ENCODE results near the gene RET. TPM values are rescaled to one million over a fixed set of nuclear protein-coding genes. Genes with fewer than 3 reads are reported as not detected.

Gene RET
- total RNA-seq, 1 donor from 2014 or later: 1.1 TPM

DNA sequence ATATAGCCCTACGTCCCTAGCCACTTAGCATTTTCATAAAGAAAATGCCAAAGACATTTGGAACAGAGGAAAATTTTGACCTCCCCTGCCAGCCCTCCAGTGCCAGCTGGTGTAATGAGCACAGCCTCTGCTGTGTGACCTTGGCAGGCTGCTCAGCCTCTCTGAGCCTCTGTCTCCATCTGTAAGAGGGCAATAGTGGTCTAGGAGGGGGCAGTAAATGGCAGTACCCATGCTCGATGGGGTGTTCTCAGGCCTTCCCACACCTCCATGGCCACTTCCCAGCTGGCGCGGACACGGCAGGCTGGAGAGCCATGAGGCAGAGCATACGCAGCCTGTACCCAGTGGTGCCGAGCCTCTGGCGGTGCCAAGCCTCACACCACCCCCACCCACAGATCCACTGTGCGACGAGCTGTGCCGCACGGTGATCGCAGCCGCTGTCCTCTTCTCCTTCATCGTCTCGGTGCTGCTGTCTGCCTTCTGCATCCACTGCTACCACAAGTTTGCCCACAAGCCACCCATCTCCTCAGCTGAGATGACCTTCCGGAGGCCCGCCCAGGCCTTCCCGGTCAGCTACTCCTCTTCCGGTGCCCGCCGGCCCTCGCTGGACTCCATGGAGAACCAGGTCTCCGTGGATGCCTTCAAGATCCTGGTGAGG, 37.3 kb downstream of the RET start:
- peaks cover 8% of the 10 kb centered on the region for H3K4me1 Mint-ChIP-seq (ENCODE audit: low read depth, unreplicated experiment)
- no peak overlapping the region for H3K4me2 ChIP-seq (ENCODE audit: low read length)
- H3K36me3 ChIP-seq (ENCODE audit: insufficient read depth, low read length): no peaks in the 10 kb centered on the region
- no peak overlapping the region for H3K27ac ChIP-seq (ENCODE audit: low read depth, low read length)
- no peaks in the 10 kb centered on the region for H4K20me1 ChIP-seq (ENCODE audit: insufficient read depth, low read length)
- H3K79me2 ChIP-seq (ENCODE audit: insufficient read depth, low read length): no peaks in the 10 kb centered on the region
- no peak overlapping the region for H3K27ac Mint-ChIP-seq (ENCODE audit: unreplicated experiment)
- no peak overlapping the region for H2AFZ ChIP-seq (ENCODE audit: low read depth, low read length)
- no peak overlapping the region for H3K4me3 Mint-ChIP-seq (ENCODE audit: unreplicated experiment)
- H3K4me3 ChIP-seq (ENCODE audit: insufficient read depth, low read depth, low read length): no peak overlapping the region
- no peak overlapping the region for H3K9ac ChIP-seq (ENCODE audit: low read length)
- peaks cover 7% of the 10 kb centered on the region for H3K27me3 Mint-ChIP-seq (ENCODE audit: low read depth, unreplicated experiment)
- H3K9me3 Mint-ChIP-seq (ENCODE audit: unreplicated experiment): no peaks in the 10 kb centered on the region
- TF ChIP-seq, protein P1, sequence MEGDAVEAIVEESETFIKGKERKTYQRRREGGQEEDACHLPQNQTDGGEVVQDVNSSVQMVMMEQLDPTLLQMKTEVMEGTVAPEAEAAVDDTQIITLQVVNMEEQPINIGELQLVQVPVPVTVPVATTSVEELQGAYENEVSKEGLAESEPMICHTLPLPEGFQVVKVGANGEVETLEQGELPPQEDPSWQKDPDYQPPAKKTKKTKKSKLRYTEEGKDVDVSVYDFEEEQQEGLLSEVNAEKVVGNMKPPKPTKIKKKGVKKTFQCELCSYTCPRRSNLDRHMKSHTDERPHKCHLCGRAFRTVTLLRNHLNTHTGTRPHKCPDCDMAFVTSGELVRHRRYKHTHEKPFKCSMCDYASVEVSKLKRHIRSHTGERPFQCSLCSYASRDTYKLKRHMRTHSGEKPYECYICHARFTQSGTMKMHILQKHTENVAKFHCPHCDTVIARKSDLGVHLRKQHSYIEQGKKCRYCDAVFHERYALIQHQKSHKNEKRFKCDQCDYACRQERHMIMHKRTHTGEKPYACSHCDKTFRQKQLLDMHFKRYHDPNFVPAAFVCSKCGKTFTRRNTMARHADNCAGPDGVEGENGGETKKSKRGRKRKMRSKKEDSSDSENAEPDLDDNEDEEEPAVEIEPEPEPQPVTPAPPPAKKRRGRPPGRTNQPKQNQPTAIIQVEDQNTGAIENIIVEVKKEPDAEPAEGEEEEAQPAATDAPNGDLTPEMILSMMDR (IDR thresholded peaks at IDR 0.05; ENCODE audit: insufficient read depth, low read depth, low read length): no peak
- no peak for TF ChIP-seq EZH2 (IDR thresholded peaks at IDR 0.05; ENCODE audit: insufficient read depth, low read length)
- no peaks in the 10 kb centered on the region for H3K27me3 ChIP-seq (ENCODE audit: insufficient read depth, low read length)
- H3K9me3 ChIP-seq (ENCODE audit: insufficient read depth, low read depth, low read length): no peaks in the 10 kb centered on the region
- H3K36me3 Mint-ChIP-seq (ENCODE audit: low read depth, unreplicated experiment): peaks cover 2% of the 10 kb centered on the region
- DNase-seq (ENCODE audit: low read depth) (no peak), FAIRE-seq (no peak)
- H3K4me1 ChIP-seq (ENCODE audit: insufficient read depth, low read length): no peaks in the 10 kb centered on the region

DNA sequence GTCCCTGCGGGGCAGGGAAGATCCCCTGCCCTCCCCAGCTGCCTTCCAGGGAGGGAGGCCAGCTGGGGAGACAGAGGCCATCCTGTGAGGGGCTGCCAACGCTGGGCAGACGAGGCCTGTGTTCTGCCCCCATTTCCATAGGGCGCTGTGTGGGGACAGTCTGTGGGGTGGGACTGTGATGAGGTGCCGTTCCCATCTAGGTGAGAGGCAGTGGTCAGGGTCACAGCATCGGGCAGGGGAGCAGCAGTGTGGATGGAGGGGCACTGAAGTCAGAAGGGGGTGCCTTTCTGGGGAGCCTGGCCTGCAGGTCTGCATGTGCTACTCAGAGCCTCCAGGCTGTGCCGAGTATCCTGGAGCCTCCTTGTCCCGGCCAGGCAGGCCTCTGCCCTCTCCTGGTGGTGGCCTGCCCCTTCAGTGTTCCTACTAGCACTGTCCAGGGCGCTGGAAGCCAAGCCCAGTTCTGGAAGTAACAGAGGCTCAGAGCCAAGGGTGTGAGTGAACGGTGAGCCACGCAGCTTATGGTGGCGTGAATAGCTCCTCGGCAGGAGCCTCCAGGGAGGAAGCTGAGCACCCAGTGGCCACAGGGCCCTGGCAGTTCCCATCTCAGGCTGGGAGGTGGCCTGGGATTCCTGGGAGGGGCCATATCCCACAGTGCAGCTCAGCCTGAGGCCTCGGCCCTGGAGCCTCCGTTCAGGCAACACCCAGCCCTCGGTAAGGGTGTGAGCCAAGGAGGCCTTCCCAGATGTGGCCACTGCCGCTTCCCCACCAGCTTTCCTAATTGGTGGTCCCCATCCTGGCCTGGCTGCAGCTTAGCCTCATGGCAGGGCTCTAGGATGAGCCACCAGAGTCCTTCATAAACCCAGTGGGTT, 38.1 kb downstream of the RET start:
- H3K9me3 ChIP-seq (ENCODE audit: insufficient read depth, low read depth, low read length): no peaks in the 10 kb centered on the region
- TF ChIP-seq, protein P1 (IDR thresholded peaks at IDR 0.05; ENCODE audit: insufficient read depth, low read depth, low read length): no peak
- TF ChIP-seq EZH2 (IDR thresholded peaks at IDR 0.05; ENCODE audit: insufficient read depth, low read length): no peak
- no peak for FAIRE-seq
- DNase-seq (ENCODE audit: low read depth): no peak
- no peak overlapping the region for H3K27ac ChIP-seq (ENCODE audit: low read depth, low read length)
- no peaks in the 10 kb centered on the region for H4K20me1 ChIP-seq (ENCODE audit: insufficient read depth, low read length)
- Mint-ChIP-seq H3K4me3 (ENCODE audit: unreplicated experiment) (no peak overlapping the region), H3K27me3 (ENCODE audit: low read depth, unreplicated experiment) (peaks cover 7% of the 10 kb centered on the region), H3K9me3 (ENCODE audit: unreplicated experiment) (no peaks in the 10 kb centered on the region), H3K27ac (ENCODE audit: unreplicated experiment) (no peak overlapping the region), H3K4me1 (ENCODE audit: low read depth, unreplicated experiment) (peaks cover 7% of the 10 kb centered on the region), H3K36me3 (ENCODE audit: low read depth, unreplicated experiment) (peaks cover 2% of the 10 kb centered on the region)
- no peak overlapping the region for H3K9ac ChIP-seq (ENCODE audit: low read length)
- H3K79me2 ChIP-seq (ENCODE audit: insufficient read depth, low read length): no peaks in the 10 kb centered on the region
- no peak overlapping the region for H3K4me3 ChIP-seq (ENCODE audit: insufficient read depth, low read depth, low read length)
- no peaks in the 10 kb centered on the region for H3K4me1 ChIP-seq (ENCODE audit: insufficient read depth, low read length)
- no peak overlapping the region for H2AFZ ChIP-seq (ENCODE audit: low read depth, low read length)
- H3K36me3 ChIP-seq (ENCODE audit: insufficient read depth, low read length): no peaks in the 10 kb centered on the region
- H3K27me3 ChIP-seq (ENCODE audit: insufficient read depth, low read length): no peaks in the 10 kb centered on the region
- no peak overlapping the region for H3K4me2 ChIP-seq (ENCODE audit: low read length)
